ENCODE results near the gene PODN. TPM values are rescaled to one million over a fixed set of nuclear protein-coding genes. Genes with fewer than 3 reads are reported as not detected.

PODN gene
- total RNA-seq, 6 donors from 2014 or later, result 15.2 to 87.1 (median 53.1) TPM

DNA sequence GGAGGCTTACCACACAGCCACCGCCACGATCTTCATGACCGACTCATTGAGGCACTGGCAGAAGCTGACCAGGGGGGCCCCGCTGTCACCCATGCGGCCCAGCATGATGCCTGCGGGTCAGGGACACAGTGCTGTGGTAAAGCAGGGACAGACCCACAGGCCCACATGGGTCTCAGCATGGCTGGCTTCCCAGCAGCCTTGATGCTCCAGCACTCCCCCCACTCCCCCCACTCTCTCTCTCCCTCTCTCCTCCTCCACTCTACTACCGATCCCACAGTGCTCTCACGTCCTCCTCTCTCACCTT is 31.4 kb downstream of the PODN start:
- Histone ChIP-seq H3K36me3 (no peaks in the 10 kb centered on the region), H3K27me3 (no peaks in the 10 kb centered on the region), H3K4me3 (no peak overlapping the region), H3K27ac (no peak overlapping the region), H3K4me1 (peaks cover 3 to 11% (median 6%) of the 10 kb centered on the region in 4 donors), H3K9me3 (no peaks in the 10 kb centered on the region)
- ATAC-seq (ENCODE audit: low FRiP score in 2 of 2), result no peak
- DNase-seq, result no peak
- WGBS, 2 donors, result 84 to 92% methylated on average over 8 of the region's 8 CpGs
- TF ChIP-seq, protein P1, sequence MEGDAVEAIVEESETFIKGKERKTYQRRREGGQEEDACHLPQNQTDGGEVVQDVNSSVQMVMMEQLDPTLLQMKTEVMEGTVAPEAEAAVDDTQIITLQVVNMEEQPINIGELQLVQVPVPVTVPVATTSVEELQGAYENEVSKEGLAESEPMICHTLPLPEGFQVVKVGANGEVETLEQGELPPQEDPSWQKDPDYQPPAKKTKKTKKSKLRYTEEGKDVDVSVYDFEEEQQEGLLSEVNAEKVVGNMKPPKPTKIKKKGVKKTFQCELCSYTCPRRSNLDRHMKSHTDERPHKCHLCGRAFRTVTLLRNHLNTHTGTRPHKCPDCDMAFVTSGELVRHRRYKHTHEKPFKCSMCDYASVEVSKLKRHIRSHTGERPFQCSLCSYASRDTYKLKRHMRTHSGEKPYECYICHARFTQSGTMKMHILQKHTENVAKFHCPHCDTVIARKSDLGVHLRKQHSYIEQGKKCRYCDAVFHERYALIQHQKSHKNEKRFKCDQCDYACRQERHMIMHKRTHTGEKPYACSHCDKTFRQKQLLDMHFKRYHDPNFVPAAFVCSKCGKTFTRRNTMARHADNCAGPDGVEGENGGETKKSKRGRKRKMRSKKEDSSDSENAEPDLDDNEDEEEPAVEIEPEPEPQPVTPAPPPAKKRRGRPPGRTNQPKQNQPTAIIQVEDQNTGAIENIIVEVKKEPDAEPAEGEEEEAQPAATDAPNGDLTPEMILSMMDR (IDR thresholded peaks at IDR 0.05), result no peak
- TF ChIP-seq POLR2A (IDR thresholded peaks at IDR 0.05) (no peak), EP300 (IDR thresholded peaks at IDR 0.05) (no peak), POLR2AphosphoS5 (IDR thresholded peaks at IDR 0.05) (no peak)

DNA sequence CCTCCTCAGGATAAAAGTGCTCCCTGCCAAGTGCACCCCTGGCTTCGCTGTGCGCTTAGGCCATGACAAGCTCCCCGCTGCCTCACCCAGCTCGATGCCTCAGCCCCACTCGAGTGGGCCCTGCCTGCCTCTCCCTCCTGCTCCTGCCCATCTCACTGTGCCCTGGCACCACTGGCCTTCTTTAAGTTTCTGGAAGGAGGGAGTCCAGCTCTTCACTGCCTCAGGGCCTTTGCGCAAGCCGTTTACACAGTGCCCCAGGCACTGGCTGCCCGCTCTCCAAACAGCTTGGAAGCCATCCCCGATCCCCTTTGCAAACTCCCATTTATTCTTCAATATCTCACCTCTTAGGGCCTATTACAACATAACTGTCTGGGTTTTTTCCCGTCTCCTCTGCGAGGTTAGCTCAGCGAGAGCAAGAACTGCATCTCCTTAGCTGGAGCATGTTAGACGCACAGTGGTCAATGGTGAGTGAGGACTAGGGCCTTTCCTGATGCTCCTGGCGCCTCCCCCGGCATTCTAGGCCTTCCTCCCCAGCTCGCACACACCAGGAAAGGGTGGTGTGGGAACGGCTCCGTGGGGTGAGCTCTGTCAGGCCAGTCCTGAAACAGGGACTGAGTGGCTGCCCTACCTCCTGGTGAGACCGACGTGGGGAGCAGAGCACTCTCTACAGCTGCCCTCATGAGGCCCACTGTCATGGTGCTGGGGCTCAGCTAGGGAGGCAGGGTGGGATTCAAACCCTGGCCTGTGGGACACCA is 31.9 kb downstream of the PODN start:
- no peaks in the 10 kb centered on the region for H3K27me3 ChIP-seq
- H3K4me3 ChIP-seq, result no peak overlapping the region
- 90 to 92% methylated on average over 16 to 20 of the region's 20 CpGs for WGBS, 2 donors
- TF ChIP-seq, protein P1 (IDR thresholded peaks at IDR 0.05), result no peak
- TF ChIP-seq POLR2AphosphoS5 (IDR thresholded peaks at IDR 0.05) (no peak), POLR2A (IDR thresholded peaks at IDR 0.05) (no peak), EP300 (IDR thresholded peaks at IDR 0.05) (no peak)
- ATAC-seq (ENCODE audit: low FRiP score in 2 of 2) (no peak), DNase-seq (no peak)
- peaks cover 3 to 11% (median 6%) of the 10 kb centered on the region in 4 donors for H3K4me1 ChIP-seq
- no peak overlapping the region for H3K27ac ChIP-seq
- H3K9me3 ChIP-seq, result no peaks in the 10 kb centered on the region
- no peaks in the 10 kb centered on the region for H3K36me3 ChIP-seq

DNA sequence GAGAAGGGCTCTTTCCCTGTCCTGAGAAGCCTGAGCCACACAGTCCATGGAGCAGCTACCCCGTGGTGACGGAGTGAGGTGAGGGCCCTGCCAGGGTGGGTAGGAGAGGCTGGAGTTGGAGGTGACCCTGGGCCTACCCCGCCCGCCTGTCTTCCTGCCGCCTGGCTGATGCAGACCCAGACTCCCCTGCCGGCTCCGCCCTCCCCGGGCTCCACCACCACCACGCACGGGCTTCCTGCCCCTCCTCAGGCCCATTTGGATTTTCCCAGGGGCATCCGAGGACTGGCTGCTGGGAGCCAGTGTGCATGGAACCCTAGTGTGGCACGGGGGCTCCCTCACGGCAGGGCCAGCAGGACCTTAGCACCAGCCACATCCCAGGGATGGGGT is 32.5 kb downstream of the PODN start:
- H3K36me3 ChIP-seq, result no peaks in the 10 kb centered on the region
- H3K4me3 ChIP-seq, result no peak overlapping the region
- no peak overlapping the region for H3K27ac ChIP-seq
- DNase-seq (peak in 1 of 2 donors; percentile 66), ATAC-seq (ENCODE audit: low FRiP score in 2 of 2) (no peak)
- TF ChIP-seq, protein P1 (IDR thresholded peaks at IDR 0.05), result no peak
- TF ChIP-seq POLR2AphosphoS5 (IDR thresholded peaks at IDR 0.05), result no peak
- TF ChIP-seq EP300 (IDR thresholded peaks at IDR 0.05), result no peak
- no peaks in the 10 kb centered on the region for H3K9me3 ChIP-seq
- H3K4me1 ChIP-seq, result peaks cover 3 to 11% (median 6%) of the 10 kb centered on the region in 4 donors
- WGBS, 2 donors, result 76% methylated on average over 13 of the region's 13 CpGs; no CpG with 5 or more reads in 1 of the 2 donors
- no peaks in the 10 kb centered on the region for H3K27me3 ChIP-seq

- WGBS, 2 donors, result 62 to 63% methylated on average over 8 of the region's 8 CpGs
- TF ChIP-seq POLR2A (IDR thresholded peaks at IDR 0.05), result no peak
- no peak for TF ChIP-seq EP300 (IDR thresholded peaks at IDR 0.05)
- TF ChIP-seq, protein P1 (IDR thresholded peaks at IDR 0.05), result no peak
- TF ChIP-seq POLR2AphosphoS5 (IDR thresholded peaks at IDR 0.05), result no peak
- Histone ChIP-seq H3K27ac (no peak overlapping the region), H3K27me3 (no peaks in the 10 kb centered on the region), H3K36me3 (no peaks in the 10 kb centered on the region), H3K4me1 (peaks cover 6 to 16% (median 8%) of the 10 kb centered on the region in 4 donors), H3K9me3 (no peaks in the 10 kb centered on the region), H3K4me3 (no peak overlapping the region)
- no peak for DNase-seq
- no peak for ATAC-seq (ENCODE audit: low FRiP score in 2 of 2)
These were observed 42.4 kb downstream of the PODN start for GRCh38 chr1:53104289-53104913.
